Mesothelial cell of epicardium (in vitro differentiated cells): ENCODE data around the gene SLC7A11. TPM values are rescaled to one million over a fixed set of nuclear protein-coding genes. Genes with fewer than 3 reads are reported as not detected.

ENCODE experiments used
- DNase-seq, 2 experiments: peaks; one replicate each; pipeline ENCODE4 v3.0.0; 2021; ENCODE audit warnings: low spot score in 2 of 2; ENCODE audit not compliant: unreplicated experiment in 2 of 2
- H3K27ac Mint-ChIP-seq: 2 replicates; pipeline ENCODE4 v1.8.0; 2021; ENCODE audit warnings: mixed read lengths
- H3K27me3 Mint-ChIP-seq: 2 replicates; pipeline ENCODE4 v1.8.0; 2021; ENCODE audit warnings: low read depth, mixed read lengths
- H3K36me3 Mint-ChIP-seq: 2 replicates; pipeline ENCODE4 v1.8.0; 2021; ENCODE audit warnings: mixed read lengths
- H3K4me1 Mint-ChIP-seq: 2 replicates; pipeline ENCODE4 v1.8.0; 2021; ENCODE audit warnings: mixed read lengths
- H3K4me3 Mint-ChIP-seq: 2 replicates; pipeline ENCODE4 v1.8.0; 2021; ENCODE audit warnings: mild to moderate bottlenecking, moderate library complexity, mixed read lengths
- H3K9me3 Mint-ChIP-seq: 2 replicates; pipeline ENCODE4 v1.8.0; 2021; ENCODE audit warnings: mixed read lengths
- total RNA-seq: library from RNA; stranded (reverse); gene quantifications from 3 replicates; pipeline ENCODE4 v1.2.1, GENCODE V29; 2021
- TF ChIP-seq, protein P1 (sequence below): fragments of 200-600 bp; sonication (generic); IDR thresholded peaks from one replicate; pipeline ENCODE4 v1.5.0; 2021; ENCODE audit warnings: antibody characterized with exemption; ENCODE audit not compliant: unreplicated experiment

SLC7A11 gene
- total RNA-seq, 1 donor from 2014 or later, result 3.4 TPM

DNA sequence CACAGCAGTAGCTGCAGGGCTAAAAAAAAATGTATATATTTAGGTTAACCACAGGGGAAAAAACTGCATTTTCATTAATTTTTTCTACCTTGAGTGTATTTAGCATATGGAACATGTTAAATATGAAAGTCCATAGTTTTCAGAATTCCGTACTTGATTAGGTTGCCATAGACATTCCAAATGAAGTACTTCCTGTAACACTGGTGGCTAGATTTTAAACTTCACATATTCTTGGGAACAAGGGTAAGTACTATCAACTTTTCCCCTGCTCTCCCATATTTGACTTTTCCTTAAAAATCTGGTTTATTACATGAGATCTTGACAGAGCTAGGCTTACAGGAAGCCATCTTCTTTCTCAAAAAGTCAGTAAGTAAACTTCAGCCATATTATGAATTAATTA, 9.8 kb downstream of the SLC7A11 start:
- H3K27ac Mint-ChIP-seq, result no peak overlapping the region
- H3K9me3 Mint-ChIP-seq, result peaks cover 4% of the 10 kb centered on the region
- no peak overlapping the region for H3K4me3 Mint-ChIP-seq
- TF ChIP-seq, protein P1, sequence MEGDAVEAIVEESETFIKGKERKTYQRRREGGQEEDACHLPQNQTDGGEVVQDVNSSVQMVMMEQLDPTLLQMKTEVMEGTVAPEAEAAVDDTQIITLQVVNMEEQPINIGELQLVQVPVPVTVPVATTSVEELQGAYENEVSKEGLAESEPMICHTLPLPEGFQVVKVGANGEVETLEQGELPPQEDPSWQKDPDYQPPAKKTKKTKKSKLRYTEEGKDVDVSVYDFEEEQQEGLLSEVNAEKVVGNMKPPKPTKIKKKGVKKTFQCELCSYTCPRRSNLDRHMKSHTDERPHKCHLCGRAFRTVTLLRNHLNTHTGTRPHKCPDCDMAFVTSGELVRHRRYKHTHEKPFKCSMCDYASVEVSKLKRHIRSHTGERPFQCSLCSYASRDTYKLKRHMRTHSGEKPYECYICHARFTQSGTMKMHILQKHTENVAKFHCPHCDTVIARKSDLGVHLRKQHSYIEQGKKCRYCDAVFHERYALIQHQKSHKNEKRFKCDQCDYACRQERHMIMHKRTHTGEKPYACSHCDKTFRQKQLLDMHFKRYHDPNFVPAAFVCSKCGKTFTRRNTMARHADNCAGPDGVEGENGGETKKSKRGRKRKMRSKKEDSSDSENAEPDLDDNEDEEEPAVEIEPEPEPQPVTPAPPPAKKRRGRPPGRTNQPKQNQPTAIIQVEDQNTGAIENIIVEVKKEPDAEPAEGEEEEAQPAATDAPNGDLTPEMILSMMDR, result no peak
- DNase-seq, result no peak
- peaks cover 10% of the 10 kb centered on the region for H3K4me1 Mint-ChIP-seq
- no peaks in the 10 kb centered on the region for H3K27me3 Mint-ChIP-seq
- H3K36me3 Mint-ChIP-seq, result peaks cover 5% of the 10 kb centered on the region

DNA sequence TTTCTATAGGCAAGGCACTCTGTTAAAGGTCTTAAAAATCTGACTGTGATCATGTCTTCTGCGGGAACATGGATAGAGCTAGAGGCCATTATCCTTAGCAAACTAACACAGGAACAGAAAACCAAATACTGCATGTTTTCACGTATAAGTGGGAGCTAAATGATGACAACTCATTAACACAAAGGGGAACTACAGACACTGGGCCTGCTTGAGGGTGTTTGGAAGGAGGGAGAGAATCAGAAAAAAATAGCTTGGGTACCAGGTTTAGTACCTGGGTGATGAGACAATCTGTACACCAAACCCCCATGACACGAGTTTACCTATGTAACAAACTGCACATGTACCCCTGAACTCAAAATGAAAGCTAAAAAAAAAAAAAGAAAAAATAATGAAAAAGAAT, 12.1 kb downstream of the SLC7A11 start:
- Mint-ChIP-seq H3K27me3 (no peaks in the 10 kb centered on the region), H3K9me3 (no peaks in the 10 kb centered on the region), H3K36me3 (peaks cover 2% of the 10 kb centered on the region), H3K4me1 (peaks cover 15% of the 10 kb centered on the region), H3K4me3 (no peak overlapping the region), H3K27ac (no peak overlapping the region)
- no peak for DNase-seq
- TF ChIP-seq, protein P1, result no peak

DNA sequence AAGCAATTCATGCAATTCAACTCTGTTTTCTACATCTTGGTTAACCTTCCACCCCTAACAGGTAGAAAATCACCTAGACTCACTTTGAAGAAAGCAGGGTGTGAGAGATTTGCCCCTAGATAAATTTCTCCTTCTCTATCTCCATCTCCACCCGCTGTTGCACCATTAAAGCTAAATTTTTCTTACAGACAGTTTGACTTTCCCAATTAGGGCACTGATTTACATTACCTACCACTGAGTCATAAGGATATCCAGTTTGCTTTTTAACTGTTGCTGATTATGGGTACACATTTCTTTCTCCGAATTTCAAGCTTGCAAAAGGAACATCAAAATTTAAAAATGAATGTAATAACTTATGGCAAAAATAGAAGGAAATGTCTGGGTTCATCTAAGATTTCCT, 13.0 kb downstream of the SLC7A11 start:
- Mint-ChIP-seq H3K4me3 (no peak overlapping the region), H3K9me3 (no peaks in the 10 kb centered on the region), H3K36me3 (peaks cover 2% of the 10 kb centered on the region), H3K4me1 (peaks cover 12% of the 10 kb centered on the region), H3K27ac (no peak overlapping the region), H3K27me3 (no peaks in the 10 kb centered on the region)
- TF ChIP-seq, protein P1, result no peak
- no peak for DNase-seq

DNA sequence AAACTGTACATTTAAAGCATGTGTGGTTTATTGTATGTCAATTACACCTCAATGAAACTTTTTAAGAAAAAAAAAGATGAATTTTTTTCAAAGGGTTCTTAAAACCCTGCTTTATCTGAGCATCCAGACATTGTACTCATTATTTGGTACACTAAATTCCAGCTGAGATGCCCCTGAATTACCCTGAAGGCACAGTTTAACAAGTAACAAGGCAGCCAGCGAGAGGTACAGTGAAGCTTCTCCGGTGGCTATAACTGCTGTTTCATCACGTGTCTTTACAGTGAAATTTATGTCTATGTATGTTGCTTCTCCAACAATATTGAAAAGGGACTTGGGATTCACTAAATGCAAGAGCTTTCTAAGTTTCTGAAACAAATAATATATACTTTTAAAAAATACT, 15.8 kb downstream of the SLC7A11 start:
- TF ChIP-seq, protein P1, result no peak
- Mint-ChIP-seq H3K4me1 (peaks cover 17% of the 10 kb centered on the region), H3K27ac (no peak overlapping the region), H3K36me3 (peaks cover 2% of the 10 kb centered on the region), H3K4me3 (no peak overlapping the region), H3K9me3 (no peaks in the 10 kb centered on the region), H3K27me3 (no peaks in the 10 kb centered on the region)
- no peak for DNase-seq

DNA sequence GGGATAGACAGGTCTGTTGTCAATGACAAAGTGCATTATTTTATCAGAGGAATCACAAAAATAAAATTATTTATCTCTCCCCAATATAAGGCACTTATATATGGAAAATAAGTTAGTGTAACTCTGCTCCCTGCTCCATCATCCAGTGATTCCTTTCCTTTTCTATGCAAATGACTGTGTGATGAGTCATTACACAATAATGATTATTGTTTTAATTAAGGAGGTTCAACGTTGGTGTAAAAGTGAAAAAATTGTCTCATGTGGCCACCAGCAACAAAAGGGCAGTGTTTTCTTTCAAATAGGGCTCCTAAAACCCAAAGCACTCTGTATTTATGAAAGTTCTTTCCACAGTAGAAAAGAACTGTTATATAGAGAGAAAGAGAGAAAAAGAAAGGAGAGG, 16.7 kb downstream of the SLC7A11 start:
- H3K36me3 Mint-ChIP-seq, result no peaks in the 10 kb centered on the region
- peaks cover 17% of the 10 kb centered on the region for H3K4me1 Mint-ChIP-seq
- no peaks in the 10 kb centered on the region for H3K9me3 Mint-ChIP-seq
- no peaks in the 10 kb centered on the region for H3K27me3 Mint-ChIP-seq
- no peak overlapping the region for H3K4me3 Mint-ChIP-seq
- DNase-seq, result no peak
- H3K27ac Mint-ChIP-seq, result no peak overlapping the region
- TF ChIP-seq, protein P1, result no peak

DNA sequence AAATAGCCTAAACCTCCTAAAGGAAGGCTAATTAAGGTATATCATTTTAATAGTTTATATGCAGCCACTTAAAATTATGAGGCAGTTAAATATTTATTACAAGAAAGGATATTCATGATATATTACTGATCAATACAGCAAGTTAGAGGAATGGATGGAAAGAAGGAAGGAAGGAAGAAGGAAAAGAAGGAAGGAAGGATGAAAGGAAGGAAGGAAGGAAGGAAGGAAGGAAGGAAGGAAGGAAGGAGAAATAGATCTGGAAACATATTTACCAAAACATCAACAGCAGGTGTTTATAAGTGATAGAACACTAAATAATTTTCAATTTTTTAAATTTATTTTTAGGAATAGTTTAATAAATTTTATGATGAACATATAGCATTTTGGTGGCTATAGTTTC, 17.5 kb downstream of the SLC7A11 start:
- H3K4me3 Mint-ChIP-seq, result no peak overlapping the region

More for the DNA sequence above, 17.5 kb downstream of the SLC7A11 start:
- Mint-ChIP-seq H3K36me3 (no peaks in the 10 kb centered on the region), H3K4me1 (peaks cover 17% of the 10 kb centered on the region), H3K27ac (no peak overlapping the region), H3K9me3 (no peaks in the 10 kb centered on the region), H3K27me3 (no peaks in the 10 kb centered on the region)
- DNase-seq, result no peak
- TF ChIP-seq, protein P1, result no peak
